GM18870 (cell line): ENCODE measurements around the gene ZMIZ1.

ENCODE experiments used
- ATAC-seq: cut with Tn5 transposase; IDR thresholded peaks from one replicate; pipeline ENCODE4 v1.9.1; 2021; ENCODE audit warnings: moderate library complexity; ENCODE audit not compliant: unreplicated experiment

ZMIZ1 gene

DNA sequence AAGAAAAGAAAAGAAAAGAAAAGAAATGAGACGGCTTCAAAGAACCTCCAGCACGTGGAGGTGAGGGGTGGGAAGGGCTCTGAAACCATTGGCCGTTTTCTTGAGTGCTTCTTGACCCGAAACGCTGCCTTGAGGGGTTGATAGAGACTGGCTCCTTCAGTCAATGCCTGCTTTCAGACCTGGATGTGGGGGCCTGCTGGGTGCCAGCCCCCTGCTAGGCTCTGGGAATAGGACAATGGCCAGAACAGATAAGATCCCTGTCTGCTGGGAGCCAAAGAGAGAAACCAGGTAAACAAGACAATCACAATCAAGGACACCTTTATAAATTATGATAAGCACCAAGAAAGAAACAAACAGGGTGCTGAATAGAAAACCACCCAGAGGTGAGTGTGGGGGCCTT is 27.7 kb downstream of the ZMIZ1 start:
- ATAC-seq = no peak

DNA sequence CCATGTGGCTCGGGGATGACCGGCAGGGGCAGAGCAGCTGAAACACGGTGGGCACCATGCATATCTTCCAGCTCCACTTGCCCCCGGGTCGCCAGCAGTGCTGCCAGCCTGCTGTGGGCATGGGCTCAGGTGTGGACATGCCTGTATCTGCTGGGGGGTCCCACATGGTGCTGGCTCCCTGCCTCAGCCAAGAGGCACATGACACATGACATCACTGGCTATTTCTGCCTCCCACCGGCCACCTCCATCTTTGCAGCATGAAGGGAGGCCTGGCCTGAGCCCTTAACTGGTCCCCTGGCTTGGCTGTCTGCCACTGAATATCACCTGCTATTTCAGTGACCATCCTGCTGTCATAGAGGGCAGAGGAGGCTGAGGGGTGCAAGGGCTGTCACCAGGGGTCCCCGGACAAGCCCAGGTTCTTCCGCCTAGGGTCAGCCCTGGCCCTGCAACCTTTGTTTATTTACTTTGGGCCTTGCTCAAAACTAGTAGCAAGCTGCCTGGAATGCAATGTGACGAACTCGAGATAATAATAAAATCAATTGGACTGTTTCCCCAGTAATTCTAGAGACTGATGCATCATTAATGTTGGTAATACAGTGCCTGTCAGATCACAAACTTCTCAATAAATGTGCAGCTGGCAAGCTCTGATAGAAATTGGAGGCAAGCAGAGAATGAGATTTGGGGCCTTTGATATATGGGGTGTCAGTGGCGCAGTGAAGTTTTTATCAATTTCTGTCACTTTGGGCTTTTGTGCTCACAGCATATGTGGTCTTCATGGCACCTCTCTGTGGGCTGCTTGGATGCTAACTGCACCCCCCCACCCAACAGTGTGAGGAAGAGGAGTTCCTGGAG is 28.5 kb downstream of the ZMIZ1 start:
- no peak for ATAC-seq

DNA sequence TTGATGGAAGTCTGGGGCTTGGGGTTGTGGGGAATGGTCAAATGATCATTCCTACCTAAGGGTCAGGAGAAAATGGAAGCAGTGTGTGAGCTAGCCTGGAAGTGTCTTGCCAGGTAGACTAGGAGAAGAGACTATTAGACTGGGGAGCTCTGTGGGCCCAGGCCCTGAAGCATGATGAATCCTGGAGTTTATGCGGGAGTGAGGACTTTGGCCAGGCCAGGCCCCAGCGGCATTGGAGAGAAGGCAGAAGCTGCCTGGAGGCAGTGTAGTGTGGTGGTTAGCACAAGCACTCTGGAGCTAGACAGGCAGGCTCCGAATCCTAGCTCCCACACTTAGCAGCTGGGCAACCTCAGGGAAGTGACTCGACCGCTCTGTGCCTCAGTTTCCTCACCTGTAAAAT is 29.3 kb downstream of the ZMIZ1 start:
- no peak for ATAC-seq

DNA sequence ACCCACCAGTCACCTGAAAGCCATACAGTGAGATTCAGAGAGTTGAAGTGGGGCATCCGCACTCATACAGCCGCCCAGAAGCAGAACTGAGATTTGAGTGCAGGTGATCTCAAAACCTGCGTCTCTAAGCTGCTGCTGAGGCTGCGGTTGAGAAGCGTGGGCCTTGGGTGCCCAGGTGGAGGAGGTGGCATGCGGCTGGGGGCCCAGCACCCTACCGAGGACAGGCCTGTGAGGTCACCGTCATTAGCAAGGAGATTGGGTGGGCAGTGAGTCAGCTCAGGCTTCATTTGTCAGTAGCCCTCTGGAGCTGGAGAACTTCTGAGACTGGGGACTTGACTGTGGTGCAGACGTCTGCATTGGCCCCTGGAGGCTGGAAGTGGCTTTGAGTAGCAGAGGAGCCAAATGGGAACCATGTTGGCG is 29.8 kb downstream of the ZMIZ1 start:
- ATAC-seq = peak; percentile 75

DNA sequence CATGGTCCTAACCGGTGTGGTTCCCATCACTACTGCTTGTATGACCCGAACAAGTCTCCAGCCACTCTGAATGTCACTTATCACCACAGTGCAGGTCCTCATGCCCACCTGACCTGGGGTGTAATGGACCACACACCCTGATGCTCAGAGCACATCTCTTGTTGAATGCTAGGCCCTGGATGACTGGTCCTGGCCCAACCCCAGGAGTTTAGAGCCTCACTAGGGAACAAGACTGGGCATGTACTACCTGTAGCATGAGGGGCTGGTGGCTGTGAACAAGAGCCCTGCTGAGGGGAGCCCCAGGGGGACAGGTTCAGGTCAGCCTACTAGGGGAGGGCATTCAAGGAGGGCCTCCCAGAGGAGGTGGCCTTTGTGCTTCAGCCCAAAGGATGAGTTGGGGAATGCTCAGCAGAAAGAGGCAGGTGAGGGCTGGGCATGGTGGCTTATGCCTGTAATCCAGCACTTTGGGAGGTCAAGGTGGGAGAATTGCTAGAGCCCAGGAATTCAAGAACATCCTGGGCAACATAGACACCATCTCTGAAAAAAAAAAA is 31.2 kb downstream of the ZMIZ1 start:
- ATAC-seq = no peak

DNA sequence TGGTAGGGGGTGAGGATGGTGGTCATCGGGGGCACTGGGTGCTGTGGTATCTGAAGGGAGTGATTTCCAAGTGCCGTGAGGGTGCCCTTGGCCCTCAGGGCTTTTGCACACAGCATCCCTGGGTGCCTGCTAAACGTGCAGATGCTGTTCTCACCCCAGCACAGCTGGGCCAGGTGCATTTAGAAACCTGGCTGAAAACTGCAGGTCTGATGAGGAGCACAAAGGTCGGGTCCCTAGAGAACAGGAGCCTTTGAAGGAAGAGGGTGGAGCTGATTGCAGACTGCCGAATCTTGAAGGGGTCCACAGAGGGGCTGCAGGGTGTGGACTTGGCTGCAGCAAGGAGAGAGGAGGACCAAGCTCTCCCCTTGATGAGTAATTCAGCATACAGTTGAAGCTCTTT is 32.0 kb downstream of the ZMIZ1 start:
- no peak for ATAC-seq

DNA sequence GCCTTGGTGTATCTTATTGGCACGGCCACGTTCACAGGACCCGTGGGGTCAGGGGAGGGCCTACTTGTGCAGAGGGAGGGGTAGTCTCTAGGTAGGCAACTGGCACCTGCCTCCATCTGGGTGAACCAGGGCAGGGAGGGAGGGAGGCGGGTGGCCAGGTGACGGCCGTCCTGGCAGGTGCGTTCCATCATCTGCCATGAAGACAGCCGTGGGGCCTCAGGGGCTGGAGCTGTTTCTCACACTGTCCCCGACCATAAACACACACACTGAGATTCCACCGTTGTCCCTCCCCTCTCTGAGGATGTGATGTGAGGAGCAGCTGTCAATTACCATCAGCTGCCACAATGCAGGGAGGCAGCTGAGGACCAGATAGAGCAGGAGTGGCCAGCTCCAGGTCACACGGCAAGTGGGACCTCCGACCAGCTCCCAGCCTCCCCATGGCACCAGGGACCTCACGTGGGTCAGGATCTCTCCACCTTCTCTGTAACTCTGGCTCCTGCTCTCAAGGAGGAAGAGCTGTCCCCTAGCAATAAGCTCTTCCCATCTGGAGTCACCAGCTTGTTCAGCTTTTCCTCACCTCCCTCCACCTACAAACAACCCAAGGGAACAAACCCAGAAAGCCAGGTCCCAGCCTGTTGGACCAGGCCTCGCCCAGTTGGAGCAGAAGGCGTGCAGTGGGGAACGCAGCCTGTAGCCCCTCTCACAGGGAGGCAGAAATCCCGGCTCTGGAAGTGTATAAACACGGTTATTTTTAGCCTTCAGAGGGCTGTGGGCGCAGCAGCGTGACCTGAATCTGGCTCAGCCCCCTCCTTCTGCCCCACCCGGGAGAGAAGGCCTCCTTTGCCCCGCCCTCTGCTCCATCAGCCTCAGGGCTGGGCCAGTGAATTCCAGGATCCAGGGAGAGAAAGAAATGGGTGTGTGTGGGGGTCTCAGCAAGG is 33.1 kb downstream of the ZMIZ1 start:
- ATAC-seq = no peak

DNA sequence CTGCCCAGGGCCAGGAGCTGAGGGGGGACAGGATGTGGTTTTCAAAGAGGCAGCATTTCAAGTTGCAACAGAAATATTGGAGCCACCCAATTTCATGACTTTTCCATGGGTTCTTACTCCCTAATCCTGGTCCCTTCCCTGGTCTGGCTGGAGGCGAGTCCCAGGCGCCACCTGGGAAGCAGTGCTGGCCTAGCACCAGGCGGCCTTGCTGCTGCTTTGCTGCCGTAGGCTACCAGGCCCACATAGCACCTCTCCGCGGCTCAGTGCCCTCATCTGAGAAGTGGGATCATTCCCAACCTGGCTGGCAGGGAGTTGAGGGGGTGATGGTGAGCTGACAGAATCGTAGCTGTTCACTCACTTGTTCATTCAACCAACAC is 33.7 kb downstream of the ZMIZ1 start:
- ATAC-seq = no peak

DNA sequence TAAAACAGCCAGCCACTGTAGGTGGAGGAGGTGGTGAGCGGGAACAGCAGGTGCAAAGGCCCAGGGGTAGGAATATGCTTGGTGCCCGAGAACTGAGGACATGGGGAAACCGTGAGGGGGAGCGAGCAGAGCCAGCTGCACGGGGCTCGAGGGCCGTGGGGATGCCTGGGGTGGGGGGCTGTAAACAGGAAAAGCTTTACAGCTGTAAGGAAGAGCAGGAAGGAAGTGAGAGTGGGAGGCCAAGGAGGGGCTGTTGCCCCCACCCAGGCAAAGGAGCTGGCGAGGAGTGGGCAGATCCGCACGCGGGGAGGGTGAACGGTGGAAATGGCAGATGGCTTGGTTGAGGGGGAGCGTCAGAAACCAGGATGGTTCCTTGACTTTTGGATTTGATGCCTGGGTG is 34.4 kb downstream of the ZMIZ1 start:
- no peak for ATAC-seq

DNA sequence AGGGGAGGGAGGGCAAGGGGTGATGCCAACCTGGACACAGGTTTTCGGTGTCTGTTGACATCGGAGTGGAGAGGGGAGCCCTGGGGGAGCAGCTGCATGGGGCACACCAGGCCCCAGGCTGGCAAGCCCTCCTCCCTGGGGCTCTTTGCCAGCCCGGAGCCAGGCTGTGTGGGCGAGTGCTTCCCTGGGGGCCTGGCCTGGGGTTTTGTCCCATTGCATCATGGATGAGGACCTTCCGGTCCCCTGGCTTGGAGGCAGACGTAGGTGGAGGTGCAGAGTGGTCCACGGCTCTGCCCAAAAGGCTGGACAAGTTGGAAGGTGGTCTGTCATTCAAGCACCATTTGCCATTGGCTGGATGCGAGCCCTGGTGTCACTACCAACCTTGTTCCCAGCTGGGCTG is 34.8 kb downstream of the ZMIZ1 start:
- ATAC-seq = no peak

DNA sequence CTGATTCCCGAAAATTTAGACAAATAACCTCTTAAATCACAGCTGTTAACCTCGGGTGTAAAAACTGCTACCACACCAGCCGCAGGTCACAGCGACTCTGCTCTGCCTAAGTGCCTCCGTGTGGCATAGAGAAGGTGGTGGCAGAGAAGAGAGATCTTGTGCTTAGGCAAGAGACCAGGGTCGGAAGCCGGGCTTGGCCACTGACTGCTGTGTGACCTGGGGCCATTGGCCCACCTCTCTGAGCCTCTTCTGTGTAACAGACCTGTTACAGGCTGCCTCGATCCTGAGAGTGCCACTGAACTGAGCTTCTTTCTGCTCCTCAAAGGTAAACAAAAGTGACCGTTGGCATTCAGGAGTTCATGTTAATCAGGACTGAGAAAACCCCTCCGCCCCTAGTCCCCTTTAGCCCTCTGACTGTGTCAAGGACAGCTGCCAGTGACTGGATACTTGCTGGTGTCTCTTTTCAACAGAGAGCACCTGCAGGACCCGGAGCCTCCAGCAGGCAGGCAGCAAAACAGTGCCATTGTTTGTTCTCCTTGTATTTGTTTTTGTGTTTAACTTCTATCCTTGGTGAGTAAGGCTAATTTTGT is 36.5 kb downstream of the ZMIZ1 start:
- no peak for ATAC-seq

DNA sequence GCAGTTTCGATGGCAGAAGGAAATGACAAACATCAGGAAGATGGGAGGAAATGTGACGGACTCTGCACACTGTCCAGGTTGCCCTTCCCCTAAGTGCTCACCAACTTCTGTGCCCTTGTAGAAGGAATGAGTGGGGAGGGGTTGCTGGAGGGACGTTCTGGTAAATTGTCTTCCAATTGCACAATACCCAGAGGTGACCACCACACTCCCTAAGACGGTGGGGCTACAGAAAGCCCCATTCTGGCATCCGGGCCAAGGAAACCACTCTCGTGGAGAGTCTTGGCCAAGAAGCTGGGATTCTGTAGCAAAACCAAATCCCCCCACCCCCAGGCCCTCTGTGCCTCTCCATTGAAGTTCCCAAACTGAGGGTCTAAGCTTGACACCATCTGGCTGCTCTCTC is 37.1 kb downstream of the ZMIZ1 start:
- no peak for ATAC-seq

DNA sequence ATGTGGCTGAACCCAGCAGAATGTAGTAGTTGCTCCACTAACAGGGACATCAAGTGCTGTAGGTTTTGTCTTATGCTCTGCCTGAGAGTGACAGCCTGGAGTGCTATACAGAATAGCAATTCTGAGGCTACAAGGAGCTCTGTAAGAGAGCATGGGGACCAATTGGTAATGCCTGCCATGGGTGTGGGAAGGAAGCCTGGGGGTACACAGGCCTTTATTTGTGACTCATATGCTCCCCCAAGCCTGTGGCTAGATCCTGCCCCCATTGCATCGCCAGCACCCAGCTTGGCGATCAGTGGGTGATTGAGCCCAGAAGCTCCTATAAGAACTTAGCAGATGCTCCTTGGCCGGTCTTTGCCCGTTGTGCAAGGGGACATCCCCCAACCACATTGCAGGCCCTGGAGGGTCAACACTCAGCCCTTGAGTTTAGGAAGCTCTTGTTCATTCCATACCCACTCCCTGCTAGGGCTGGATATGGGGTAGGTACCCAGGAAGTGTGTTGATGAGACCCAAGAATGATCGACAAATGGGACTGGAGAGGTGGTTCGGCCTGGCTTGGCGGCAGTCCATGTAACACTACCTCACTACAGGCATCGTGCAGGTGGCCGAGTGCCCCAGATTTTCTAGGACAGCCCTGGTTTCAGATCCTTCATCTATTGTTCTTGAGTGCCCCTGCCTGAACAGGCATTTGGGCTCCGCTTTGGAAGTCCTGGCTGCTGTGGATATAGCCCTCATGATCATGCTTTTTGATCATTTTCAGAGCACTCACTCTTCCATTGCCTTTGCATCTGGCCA is 37.7 kb downstream of the ZMIZ1 start:
- ATAC-seq = no peak

DNA sequence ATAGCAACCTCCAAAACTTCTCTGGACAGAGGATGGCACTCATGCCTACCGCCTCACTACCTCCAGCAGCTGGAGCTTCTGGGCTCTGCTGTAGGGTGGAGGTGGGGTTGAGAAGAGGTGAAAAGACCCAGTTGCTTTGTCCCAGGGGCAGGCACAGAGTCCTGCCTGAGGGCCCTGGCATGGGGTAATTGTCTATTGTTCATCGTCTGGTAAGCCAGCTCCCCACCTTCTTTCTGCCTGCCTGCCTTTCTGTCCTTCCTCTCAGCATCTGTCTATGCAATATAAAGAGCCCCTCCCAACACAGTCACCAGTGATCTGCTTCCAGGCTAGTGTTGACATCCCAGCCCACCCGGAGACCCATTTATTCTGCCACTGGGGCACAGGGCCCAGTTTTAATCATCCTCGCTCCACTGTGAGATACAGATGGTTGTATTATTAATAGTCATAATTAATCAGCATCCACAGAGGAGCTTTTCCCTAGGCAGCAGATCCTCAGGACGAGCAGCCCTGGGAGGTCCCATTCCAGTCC is 39.0 kb downstream of the ZMIZ1 start:
- ATAC-seq = no peak

DNA sequence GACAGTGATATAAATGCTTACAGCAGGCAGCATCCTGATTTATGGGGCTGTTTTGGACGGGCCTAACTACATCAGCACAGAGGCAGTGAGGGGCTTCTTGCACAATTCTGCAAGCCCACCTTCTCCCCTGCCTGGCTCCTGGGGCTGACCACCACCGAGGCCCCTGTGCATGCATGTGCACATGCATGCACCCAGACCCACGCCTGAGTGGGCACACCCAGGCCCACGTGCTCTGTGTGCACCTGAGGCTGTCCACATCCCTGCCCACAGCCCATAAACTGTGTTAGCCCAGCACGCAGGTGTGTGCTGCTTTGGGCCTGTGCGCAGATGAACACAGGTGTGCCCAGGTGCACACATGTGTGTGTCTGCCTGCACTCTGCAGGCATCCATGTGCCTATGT is 40.0 kb downstream of the ZMIZ1 start:
- no peak for ATAC-seq

DNA sequence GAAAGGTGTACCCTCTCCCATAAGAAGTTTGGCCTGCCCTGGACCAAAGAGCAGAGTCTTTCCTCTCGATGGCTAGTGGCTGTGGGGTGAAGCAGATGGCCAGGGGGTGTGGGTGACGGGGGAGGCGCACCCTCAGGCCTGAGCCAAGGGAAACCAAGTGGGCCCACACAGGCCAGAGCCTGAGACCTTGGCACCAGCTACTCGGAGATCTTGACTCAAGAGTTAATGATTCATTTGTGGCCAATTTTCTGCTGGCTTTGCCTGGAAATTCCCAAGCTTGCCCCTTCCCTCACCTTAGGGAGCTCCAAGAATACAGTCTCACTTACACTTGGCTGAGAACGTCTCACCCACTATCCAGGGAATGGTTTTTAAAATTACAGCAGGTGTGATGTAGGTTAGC is 42.7 kb downstream of the ZMIZ1 start:
- ATAC-seq = no peak

DNA sequence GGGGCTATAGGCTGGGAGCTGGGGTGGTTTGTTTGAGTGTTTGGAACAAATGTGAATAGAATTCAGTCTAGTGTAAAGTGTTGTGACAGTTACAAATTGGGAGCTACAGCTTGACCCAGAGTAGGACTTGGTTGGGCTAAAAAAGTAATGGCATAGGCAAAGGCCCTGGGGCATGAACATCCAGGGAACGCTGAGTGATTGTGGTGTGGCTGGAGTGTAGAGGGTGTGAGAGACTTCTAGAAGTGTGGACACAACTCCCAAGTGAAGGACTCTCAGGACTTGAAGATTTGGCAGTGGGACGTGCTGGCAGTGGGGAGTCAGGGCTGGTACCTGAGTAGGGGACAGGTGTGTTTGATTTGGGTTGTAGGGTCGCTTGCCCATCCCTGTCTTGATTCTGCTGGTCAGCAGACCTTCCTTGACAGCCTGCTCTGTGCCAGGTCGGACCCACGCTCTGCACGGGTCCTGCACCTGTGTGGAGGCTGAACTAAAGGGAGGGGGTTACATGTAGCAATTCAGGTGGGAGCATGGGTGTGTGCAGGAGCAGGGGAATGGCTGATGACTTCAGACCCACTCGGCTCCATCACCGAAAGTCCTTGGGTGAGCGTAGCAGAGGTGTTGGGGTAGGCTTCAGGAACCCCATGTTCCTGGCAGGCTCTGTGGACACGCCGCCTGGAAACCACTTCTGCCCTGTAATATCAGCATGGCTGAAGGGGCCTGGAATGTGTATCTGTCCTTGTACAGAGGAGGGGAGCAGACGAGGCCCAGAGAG is 43.3 kb downstream of the ZMIZ1 start:
- ATAC-seq = no peak

DNA sequence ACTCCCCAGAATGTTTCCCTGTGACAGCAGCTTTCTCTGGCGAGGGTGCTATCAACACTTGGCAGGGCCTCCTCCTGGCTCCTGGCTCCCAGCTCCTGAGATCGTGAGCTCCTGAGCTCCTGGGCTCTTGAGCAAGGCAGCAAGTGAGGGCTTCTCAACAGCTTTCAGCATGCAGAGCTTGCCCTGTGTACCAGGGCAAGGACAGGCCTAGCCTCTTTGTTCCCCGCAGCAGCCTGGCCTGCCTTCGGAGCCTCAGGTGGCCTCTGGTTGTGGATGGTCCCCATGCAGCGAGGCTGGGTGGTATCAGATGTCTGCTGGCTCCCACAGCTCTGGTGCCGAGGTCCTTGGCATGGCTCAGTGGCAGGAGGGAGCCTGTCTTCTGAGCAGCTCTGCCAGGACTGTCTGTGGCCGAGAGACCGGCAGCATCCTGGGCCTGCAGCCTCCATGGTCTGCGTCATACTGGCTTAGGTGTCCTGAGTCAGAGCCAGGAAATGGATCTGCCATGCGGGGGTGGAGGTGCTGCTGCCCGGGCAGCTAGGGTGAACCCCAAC is 44.2 kb downstream of the ZMIZ1 start:
- no peak for ATAC-seq

DNA sequence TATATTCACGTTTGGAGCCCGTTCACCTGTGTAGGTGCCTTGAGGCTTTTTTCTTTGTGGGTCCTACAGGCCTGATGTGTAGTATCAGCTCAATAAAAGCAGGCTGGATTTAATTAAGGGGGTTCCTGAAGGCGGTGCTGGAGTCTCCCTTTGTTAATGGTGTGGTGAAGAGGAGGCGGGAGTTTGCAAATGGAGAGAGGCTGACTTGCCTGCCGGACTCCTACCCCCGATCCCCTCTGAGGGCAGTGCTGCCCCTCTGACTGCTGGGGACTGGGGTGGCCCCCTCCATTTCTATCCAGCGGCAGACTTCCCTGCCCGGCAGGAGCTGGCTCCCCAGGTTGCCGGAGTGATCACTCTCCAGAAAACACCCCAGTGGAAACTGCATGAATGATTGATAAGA is 45.1 kb downstream of the ZMIZ1 start:
- ATAC-seq = no peak
